Type B pancreatic cell (in vitro differentiated cells): ENCODE results near the gene CIPC. TPM values are rescaled to one million over a fixed set of nuclear protein-coding genes. Genes with fewer than 3 reads are reported as not detected.

Source experiments
- DNase-seq: peaks from one replicate; pipeline ENCODE4 v3.0.0; 2021; ENCODE audit warnings: mixed read lengths; ENCODE audit not compliant: unreplicated experiment; ENCODE audit errors: extremely low spot score
- H3K27ac Mint-ChIP-seq: 2 replicates; pipeline ENCODE4 v1.8.0; 2021; ENCODE audit warnings: mild to moderate bottlenecking, mixed read lengths
- H3K27me3 Mint-ChIP-seq: 2 replicates; pipeline ENCODE4 v1.8.0; 2021; ENCODE audit warnings: mixed read lengths
- H3K36me3 Mint-ChIP-seq: 2 replicates; pipeline ENCODE4 v1.8.0; 2021; ENCODE audit warnings: mixed read lengths
- H3K4me1 Mint-ChIP-seq: one replicate; pipeline ENCODE4 v1.8.0; 2021; ENCODE audit warnings: mixed read lengths; ENCODE audit not compliant: unreplicated experiment
- H3K4me3 Mint-ChIP-seq: 2 replicates; pipeline ENCODE4 v1.8.0; 2021; ENCODE audit warnings: mild to moderate bottlenecking, mixed read lengths
- H3K9me3 Mint-ChIP-seq: 2 replicates; pipeline ENCODE4 v1.8.0; 2021; ENCODE audit warnings: mixed read lengths
- CTCF ChIP-seq: fragments of 200-600 bp; sonication (generic); conservative IDR thresholded peaks from 2 replicates; pipeline ENCODE4 v1.5.0; 2021; ENCODE audit warnings: antibody characterized with exemption, mild to moderate bottlenecking
- total RNA-seq: library from RNA; stranded (reverse); gene quantifications from 2 replicates; pipeline ENCODE4 v1.2.1, GENCODE V29; 2021; ENCODE audit warnings: low replicate concordance

Gene CIPC
- total RNA-seq, 1 donor from 2014 or later: 27.2 TPM

GRCh38 chr14:77067632-77068516, 30.2 kb upstream of the CIPC start:
- peaks cover 3% of the 10 kb centered on the region for H3K9me3 Mint-ChIP-seq
- peaks cover 39% of the 10 kb centered on the region for H3K4me1 Mint-ChIP-seq
- H3K27me3 Mint-ChIP-seq: no peaks in the 10 kb centered on the region
- H3K36me3 Mint-ChIP-seq: no peaks in the 10 kb centered on the region
- DNase-seq: peak; percentile 76
- peak; percentile 90 for TF ChIP-seq CTCF
- H3K4me3 Mint-ChIP-seq: no peak overlapping the region
- H3K27ac Mint-ChIP-seq: peak overlapping the region; percentile 68

- DNase-seq: no peak
- no peaks in the 10 kb centered on the region for H3K36me3 Mint-ChIP-seq
- no peak for TF ChIP-seq CTCF
- H3K9me3 Mint-ChIP-seq: peaks cover 3% of the 10 kb centered on the region
- H3K27ac Mint-ChIP-seq: peak overlapping the region; percentile 68
- peaks cover 39% of the 10 kb centered on the region for H3K4me1 Mint-ChIP-seq
- no peak overlapping the region for H3K4me3 Mint-ChIP-seq
- H3K27me3 Mint-ChIP-seq: no peaks in the 10 kb centered on the region
Observed at GRCh38 chr14:77068517-77069200, 29.4 kb upstream of the CIPC start.

- no peak overlapping the region for H3K27ac Mint-ChIP-seq
- no peak overlapping the region for H3K4me3 Mint-ChIP-seq
- peaks cover 3% of the 10 kb centered on the region for H3K9me3 Mint-ChIP-seq
- H3K36me3 Mint-ChIP-seq: no peaks in the 10 kb centered on the region
- no peak for TF ChIP-seq CTCF
- H3K27me3 Mint-ChIP-seq: no peaks in the 10 kb centered on the region
- H3K4me1 Mint-ChIP-seq: peaks cover 39% of the 10 kb centered on the region
- no peak for DNase-seq
Observed at GRCh38 chr14:77069551-77069950, 28.5 kb upstream of the CIPC start.

- no peak for DNase-seq
Observed at GRCh38 chr14:77071938-77072388, 26.1 kb upstream of the CIPC start.

GRCh38 chr14:77074969-77075368, 23.1 kb upstream of the CIPC start:
- no peak for DNase-seq
- Mint-ChIP-seq H3K9me3 (peaks cover 8% of the 10 kb centered on the region), H3K27ac (peak overlapping the region; percentile 60), H3K36me3 (no peaks in the 10 kb centered on the region), H3K27me3 (no peaks in the 10 kb centered on the region), H3K4me1 (peaks cover 36% of the 10 kb centered on the region), H3K4me3 (peak overlapping the region; percentile 28)
- no peak for TF ChIP-seq CTCF

More at GRCh38 chr14:77071938-77072388, 26.1 kb upstream of the CIPC start:
- H3K9me3 Mint-ChIP-seq: peaks cover 3% of the 10 kb centered on the region
- TF ChIP-seq CTCF: no peak
- peaks cover 40% of the 10 kb centered on the region for H3K4me1 Mint-ChIP-seq
- no peaks in the 10 kb centered on the region for H3K27me3 Mint-ChIP-seq
- H3K4me3 Mint-ChIP-seq: no peak overlapping the region
- no peaks in the 10 kb centered on the region for H3K36me3 Mint-ChIP-seq
- peak overlapping the region; percentile 31 for H3K27ac Mint-ChIP-seq
